HG03457 (cell line): ENCODE measurements around the gene STAG3.
A peak's percentile ranks its signal among the peaks of the same experiment; 100 is the strongest.
"Not testable (repeated sequence)": the region's sequence is repeated elsewhere in the genome, so short reads cannot be mapped to it uniquely, and the experiment has no call there.

Source experiments
- ATAC-seq: cut with Tn5 transposase; IDR thresholded peaks from one replicate; pipeline ENCODE4 v1.9.1; 2021; ENCODE audit warnings: moderate number of reproducible peaks; ENCODE audit not compliant: unreplicated experiment

Gene STAG3

DNA sequence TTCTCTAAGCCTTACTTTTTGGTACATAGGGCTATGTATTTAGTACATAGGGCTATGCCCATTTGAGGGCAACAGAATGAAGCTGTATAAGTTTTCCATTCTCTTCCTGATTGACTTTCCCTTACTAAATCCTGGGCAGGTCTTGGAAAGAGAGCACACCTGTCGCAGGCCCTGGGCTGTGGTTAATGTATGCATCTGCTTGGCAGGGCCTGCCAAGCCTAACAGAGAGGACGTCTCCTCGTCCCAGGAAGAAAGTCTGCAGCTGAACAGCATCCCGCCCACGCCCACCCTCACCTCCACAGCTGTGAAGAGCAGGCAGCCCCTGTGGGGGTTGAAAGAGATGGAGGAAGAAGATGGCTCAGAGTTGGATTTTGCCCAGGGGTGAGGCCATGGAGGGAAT is 33.1 kb downstream of the STAG3 start:
- no peak for ATAC-seq

DNA sequence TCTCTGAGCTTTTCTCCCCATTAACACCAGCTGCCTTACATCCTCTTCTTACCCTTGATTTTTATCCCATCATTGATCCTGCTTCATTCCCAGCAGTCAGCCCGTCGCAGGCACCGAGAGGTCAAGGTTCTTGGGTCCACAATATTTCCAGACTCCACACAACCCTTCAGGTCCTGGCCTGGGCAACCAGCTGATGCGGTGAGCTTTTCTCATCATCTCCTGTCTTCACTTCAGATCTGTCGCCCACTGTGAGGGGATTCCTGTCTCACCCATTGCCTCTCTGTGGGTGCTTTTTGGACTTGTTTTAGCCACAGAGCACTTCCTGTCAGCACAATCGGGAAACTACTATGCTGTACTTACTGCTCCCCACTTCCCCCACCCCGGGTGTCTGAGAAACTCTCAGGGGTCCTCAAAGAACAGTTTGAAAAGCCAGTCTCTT is 33.6 kb downstream of the STAG3 start:
- no peak for ATAC-seq

DNA sequence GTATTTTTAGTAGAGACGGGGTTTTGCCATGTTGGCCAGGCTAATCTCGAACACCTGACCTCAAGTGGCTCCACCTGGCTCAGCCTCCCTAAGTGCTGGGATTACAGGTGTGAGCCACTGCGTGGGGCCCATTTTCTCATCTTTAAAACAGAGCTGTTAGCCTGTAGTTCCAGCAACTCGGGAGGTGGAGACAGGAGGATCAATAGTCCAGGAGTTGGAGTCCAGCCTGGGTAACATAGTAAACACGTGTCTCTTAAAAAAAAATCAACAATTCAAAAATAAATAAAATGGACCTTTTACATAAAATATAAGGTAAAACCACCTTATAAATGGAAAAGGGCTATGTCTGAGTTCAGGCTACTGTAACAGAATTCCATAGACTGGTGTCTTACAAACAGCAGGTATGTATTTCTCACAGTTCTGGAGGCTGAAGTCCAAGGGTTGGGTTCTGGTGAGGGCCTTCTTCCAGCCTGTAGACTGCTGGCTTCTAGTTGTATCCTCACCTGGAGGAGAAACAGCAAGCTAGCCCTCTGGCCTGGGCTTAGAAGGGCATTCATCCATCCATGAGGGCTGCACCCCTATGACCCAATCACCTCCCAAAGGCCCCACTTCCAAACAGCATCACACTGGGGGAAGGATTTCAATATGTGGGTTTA is 35.0 kb downstream of the STAG3 start:
- no peak for ATAC-seq

DNA sequence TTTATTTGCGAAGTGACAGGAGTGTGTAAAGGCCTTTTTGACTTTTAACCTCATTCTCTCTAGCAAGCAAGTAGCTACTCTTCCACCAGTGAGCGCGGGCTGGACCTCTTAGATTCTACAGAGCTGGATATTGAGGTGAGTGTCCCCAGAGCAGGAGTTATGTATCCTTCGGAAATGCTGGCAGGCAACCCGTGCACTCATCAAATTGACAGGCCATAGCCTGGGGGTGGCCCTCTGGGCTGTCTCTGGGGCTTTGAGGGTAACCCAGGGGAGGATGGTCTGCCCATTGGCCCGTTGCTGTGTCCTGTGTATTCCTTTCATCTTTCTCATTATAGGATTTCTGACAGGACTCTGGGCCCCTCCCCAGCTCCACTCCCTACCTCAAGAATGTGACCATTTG is 36.0 kb downstream of the STAG3 start:
- ATAC-seq: no peak

DNA sequence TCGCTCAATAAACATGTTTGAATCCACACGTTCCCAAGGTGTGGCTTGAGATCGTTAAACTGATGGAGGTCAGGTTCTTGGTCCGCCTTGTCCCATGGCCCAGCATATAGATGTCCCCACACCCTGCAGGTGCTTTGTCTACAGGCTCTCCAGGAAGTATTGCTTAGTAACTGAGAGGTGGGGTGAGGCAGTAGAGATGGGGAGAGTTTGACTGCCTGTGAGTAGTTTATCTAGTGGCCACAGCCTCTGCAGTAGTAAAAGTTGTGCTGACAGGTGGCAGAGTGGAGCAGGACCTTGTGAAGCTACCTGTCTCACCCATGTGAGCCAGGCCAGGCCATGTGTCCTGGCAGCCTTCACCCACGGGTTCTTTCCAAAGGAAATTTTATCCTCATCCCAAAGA is 36.6 kb downstream of the STAG3 start:
- not testable (repeated sequence) for ATAC-seq

DNA sequence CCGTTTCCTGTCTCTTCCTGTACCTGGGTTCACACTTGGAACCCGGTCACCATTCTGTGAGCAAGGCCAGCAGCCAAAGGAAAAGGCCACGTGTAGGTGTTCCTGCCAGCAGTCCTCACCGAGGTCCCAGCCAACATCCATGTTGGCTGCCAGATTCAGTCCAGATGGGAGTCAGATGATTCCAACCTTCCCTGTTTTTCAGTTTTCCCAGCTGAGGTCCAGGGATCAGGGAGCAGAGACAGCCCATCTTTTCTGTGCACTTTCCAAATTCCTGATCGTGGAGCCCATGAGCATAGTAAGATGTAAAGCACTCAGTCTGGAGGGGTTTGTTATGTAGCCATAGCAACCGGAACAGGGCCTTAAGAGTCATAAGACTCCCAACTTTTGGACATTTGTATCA is 38.2 kb downstream of the STAG3 start:
- ATAC-seq: no peak

DNA sequence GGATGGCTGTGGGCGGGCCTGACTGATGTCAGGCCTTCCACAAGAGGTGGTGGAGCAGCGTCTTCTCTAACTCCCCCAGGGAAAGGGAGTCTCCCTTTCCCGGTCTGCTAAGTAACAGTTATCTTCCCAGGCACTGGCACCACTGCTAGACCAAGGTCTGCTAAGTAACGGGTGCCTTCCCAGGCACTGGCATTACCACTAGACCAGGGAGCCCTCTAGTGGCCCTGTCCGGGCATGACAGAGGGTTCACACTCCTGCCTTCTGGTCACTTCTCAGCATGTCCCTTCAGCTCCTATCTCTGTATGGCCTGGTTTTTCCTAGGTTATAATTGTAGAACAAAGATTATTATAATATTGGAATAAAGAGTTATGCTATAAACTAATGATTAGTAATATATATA is 40.2 kb downstream of the STAG3 start:
- not testable (repeated sequence) for ATAC-seq

DNA sequence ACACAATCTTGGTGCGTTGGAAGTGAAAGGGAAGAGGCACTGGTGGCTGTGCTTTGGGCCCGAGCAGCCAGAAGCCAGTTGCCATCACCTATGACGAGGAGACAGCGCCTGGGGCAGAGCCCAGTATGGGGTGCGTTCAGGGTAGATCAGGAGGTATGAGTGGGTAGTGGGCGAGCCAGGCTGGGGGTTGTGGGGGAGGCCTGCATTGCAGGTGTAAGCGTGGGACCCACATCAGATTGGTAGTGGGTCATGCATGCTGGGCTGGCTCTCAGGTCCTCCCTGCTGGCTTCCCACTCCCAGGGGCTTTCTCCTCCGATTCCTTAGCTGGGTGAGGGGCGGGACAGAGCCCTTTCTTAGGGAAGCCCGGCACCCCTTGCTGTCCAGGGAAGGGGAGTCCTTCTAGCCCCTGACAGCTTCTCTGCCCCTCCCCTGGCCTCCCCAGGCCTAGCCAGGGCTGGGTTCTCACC is 41.6 kb downstream of the STAG3 start:
- ATAC-seq: no peak

DNA sequence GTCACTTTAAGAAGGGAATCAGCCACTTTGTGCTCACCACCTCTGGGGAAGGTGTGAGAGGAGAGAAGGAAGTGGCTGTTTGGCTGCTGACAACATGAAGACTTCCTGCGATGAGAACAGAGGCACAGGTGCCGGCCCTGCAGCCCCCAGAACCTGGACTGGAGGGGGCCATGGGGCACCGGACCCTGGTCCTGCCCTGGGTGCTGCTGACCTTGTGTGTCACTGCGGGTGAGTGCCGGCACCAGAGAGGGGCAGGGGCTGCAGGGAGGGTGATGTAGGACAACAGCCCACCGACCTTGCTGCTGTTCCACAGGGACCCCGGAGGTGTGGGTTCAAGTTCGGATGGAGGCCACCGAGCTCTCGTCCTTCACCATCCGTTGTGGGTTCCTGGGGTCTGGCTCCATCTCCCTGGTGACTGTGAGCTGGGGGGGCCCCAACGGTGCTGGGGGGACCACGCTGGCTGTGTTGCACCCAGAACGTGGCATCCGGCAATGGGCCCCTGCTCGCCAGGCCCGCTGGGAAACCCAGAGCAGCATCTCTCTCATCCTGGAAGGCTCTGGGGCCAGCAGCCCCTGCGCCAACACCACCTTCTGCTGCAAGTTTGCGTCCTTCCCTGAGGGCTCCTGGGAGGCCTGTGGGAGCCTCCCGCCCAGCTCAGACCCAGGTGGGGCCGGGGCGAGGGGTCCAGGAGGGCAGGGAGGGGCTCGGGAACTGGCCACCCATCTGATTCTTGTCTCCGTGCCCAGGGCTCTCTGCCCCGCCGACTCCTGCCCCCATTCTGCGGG is 42.3 kb downstream of the STAG3 start, which contains the start of gene PVRIG:
TSS of gene PVRIG (plus strand) at position 149 of the 785 bp plus-strand sequence. CDS start at position 171, 22 bp downstream.
- ATAC-seq: not testable (repeated sequence)

DNA sequence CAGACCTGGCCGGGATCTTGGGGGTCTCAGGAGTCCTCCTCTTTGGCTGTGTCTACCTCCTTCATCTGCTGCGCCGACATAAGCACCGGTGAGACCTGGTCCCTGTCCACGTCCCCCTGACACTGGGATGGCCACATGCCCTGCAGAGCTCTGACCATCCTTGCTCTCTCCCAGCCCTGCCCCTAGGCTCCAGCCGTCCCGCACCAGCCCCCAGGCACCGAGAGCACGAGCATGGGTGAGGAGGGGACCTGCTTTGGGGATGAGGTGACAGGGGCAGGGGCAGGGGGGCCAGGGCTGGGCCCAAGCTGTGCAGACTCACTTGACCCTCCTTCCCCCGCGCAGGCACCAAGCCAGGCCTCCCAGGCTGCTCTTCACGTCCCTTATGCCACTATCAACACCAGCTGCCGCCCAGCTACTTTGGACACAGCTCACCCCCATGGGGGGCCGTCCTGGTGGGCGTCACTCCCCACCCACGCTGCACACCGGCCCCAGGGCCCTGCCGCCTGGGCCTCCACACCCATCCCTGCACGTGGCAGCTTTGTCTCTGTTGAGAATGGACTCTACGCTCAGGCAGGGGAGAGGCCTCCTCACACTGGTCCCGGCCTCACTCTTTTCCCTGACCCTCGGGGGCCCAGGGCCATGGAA is 43.0 kb downstream of the STAG3 start:
- ATAC-seq: no peak

DNA sequence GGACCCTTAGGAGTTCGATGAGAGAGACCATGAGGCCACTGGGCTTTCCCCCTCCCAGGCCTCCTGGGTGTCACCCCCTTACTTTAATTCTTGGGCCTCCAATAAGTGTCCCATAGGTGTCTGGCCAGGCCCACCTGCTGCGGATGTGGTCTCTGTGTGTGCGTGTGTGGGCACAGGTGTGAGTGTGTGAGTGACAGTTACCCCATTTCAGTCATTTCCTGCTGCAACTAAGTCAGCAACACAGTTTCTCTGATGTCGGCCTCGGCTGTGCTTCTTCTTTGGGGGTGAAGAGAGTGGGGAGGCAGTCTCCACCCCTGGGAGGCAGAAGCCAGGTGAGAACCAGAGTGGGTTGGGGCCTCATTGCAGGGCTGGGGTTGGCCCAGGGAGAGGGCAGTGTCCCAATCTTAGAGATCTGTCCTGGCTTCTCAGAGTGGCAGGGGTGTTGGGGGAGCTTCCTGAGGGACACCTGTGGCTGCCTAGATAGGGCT is 43.6 kb downstream of the STAG3 start:
- ATAC-seq: peak; percentile 39

DNA sequence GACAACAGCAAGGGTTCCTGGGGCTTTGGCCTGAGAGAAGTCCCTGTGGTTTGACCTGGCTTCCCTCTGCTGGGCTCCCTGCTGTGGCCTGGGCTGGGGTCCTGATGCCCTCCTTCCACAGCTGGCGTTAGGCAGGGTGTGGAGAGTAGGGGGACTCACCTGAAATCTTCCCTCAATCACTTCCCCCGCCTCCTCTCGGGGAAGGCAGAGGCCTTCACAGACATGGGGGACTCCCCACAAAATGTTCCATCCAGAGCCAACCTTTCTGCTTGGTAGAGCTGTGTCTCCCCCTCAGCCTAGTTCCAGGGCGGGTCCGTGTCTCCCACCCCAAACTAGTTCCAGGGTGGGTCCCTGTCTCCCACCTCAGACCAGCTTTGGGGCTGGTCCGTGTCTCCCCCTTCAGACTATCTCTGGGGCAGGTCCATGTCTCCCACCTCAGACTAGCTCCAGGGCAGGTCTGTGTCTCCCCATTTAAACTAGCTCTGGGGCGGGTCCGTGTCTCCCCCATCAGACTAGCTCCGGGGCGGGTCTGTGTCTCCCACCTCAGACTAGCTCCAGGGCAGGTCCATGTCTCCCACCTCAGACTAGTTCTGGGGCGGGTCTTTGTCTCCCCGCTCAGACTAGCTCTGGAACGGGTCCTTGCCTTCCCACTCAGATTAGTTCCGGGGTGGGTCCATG is 44.2 kb downstream of the STAG3 start:
- ATAC-seq: no peak

DNA sequence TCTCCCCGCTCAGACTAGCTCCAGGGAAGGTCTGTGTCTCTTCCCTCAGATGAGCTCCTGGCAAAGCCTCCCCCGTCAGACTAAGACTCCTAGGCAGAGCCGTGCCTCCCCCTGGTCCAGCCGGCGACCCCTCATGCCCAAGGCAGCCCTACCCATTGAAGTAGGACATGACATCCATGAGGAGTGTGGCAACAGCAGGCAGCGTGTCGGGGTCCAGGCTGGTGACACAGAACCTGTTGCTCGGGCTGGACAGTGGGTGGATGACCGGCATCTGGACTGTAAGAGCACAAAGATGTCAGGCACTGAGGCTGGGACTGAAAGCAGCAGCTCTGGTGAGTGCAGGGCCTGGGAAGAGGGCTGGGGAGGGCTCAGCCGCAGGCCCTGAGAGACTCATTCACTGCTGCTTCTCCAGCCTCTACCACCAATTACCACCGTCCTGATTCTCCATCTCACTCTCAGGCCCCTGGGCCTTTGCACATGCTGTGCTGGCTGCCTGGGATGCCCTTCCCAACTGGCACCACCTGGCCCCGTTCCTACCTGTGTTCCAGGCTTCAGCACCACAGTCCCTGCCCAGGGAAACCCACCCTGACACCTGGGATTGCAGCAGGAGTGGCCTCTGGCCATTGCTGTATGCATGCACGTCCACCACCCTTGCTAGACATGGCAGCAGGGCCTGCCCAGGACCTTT is 44.9 kb downstream of the STAG3 start:
- no peak for ATAC-seq

DNA sequence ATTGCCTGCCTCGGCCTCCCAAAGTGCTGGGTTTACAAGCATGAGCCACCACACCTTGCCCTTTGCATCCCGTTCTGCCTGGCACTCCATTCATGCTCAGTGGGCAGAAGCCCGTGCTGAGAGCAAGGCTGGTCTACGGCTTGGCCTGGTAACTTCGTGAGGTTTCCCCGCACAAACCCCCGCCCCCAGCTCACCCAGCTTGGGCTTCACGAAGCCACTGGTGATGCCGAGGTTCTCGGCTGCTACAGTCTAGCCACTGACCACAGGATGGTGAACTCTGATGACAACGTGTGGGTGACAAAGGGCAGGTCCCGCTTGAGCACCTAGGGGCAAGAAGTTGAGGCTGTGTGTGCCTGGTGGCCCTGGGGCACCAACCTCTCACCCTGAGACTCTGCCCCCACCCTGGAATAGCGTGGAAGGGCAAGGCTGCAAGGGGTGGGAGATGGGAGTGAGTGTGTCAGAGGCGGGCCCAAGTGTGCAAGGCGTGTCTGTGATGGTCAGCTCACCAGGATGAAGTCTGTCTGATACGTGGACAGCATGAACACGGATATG is 45.7 kb downstream of the STAG3 start:
- ATAC-seq: not testable (repeated sequence)

DNA sequence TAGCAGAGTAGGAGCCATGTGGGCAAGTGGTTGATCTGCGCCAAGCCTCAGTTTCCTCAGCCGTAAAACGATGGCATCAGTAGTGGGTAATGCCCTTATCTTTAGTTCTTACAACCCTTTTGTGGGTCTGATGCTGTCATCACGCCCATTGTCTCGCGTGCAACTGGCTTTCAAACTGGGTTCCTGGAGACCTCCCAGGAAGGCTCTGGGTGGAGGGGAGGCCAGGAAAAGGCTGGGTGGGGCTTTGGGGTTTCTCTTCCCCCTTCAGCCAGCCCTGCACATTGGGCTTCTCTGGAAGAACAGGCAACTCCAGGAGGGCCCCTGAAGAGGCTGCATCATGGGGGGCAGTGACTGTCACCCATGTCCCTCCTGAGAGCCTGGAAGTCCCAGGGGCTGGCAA is 47.2 kb downstream of the STAG3 start:
- ATAC-seq: not testable (repeated sequence)

DNA sequence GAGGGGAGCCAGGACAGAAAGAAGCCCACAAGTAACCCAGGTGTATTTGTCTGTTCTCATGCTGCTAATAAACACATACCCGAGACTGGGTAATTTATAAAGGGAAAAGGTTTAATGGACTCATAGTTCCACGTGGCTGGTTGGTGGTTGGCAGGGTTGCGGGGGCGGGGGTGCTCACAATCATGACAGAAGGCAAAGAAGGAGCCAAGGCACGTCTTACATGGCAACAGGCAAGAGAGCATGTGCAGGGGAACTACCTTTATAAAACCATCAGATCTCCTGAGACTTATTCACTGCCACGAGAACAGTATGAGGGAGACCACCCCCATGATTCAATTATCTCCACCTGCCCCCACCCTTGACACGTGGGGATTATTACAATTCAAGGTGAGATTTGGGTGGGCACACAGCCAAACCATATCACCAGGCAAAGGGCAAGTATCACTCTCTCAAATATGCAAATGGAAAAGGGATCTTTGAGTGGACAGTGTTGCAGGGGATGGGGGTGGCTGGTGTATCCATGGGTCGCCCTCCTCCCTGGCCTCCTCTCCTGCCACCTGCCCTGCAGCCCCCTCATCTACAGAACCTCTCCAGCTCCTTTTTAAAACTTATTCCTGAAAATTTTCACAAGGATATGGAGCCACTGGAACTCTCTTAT is 57.1 kb downstream of the STAG3 start:
- ATAC-seq: not testable (repeated sequence)

DNA sequence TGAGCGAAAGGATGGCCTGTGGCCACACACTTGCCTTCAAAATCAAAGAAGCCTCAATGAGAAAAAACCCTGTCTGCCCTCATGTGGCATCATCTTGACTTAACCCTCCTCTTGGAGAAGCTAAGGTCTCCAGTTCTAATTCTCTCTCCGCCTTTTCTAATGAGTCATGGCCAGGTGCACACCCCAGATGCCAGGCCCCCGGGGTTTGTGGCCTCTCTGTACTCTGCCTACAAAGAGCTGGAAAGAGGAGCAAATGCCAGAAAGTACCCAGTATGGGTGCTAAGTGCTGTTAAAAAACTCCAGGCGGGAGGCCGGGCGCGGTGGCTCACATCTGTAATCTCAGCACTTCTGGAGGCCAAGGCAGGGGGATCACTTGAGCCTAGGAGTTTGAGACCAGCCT is 62.3 kb downstream of the STAG3 start:
- ATAC-seq: not testable (repeated sequence)

DNA sequence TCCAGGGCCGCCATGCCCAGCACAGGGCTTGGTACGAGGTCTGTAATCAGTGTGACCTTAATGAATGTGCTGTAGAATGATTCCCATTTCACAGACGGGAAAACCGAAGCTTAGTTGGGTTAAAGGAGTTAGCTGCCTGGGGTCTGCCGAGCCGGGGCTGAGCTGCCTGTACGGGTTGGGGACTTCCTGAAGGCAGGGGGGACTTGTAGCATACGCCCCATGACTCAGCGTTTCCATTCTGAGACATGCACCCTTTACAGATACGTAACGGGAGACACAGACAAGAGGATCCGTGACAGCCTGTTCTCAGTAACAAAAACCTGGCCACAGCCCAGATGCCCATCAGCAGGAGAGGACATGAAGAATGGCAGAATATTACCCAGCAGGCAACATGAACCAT is 65.7 kb downstream of the STAG3 start:
- not testable (repeated sequence) for ATAC-seq

DNA sequence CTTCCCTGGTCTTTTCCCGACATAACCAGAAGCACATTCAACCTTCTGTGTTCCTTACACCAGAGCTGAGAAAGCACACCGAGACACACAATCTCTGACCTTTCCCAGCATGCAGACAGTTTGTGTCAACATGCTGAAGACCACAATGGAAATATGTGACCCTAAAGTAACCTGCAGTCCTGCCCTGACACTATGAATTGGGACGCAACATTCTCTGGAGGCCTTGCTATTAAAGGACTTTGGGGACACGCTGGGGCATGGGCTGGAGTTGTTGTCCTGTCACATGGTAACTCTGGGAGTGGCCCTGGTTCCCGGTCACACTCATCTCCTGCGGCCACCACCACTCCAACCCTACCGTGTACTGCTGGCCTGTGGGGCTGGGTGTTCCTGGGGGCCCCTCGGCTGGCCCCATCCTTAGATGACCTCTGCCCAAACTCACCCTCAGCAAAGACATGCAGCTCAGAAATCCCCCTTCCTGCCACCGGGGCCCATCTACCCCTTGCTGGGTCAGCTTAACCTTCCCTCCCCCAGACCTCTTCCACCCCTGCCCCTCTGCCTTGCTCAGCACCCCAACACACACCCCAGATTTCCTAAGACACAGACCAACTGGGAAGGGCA is 67.4 kb downstream of the STAG3 start:
- not testable (repeated sequence) for ATAC-seq
